ENCODE data around the gene KCNAB2. TPM values are rescaled to one million over a fixed set of nuclear protein-coding genes. Genes with fewer than 3 reads are reported as not detected.

The KCNAB2 gene
- polyA plus RNA-seq (ENCODE audit: insufficient read length), result 3.5 TPM
- long read RNA-seq, donor 1, partial matches to known transcripts, result 0 of 1 reads
- long read RNA-seq, donor 1, other reads (novel, unspliced or antisense), result 0 of 1 reads
- long read RNA-seq, donor 2, full-length matches to known transcripts, result 3 of 3 reads
- long read RNA-seq, donor 2, partial matches to known transcripts, result 0 of 3 reads
- long read RNA-seq, donor 2, other reads (novel, unspliced or antisense), result 0 of 3 reads
- long read RNA-seq, donor 3, full-length matches to known transcripts, result 2 of 2 reads
- long read RNA-seq, donor 3, partial matches to known transcripts, result 0 of 2 reads
- long read RNA-seq, donor 3, other reads (novel, unspliced or antisense), result 0 of 2 reads
- long read RNA-seq, donor 4, result 0 reads
- long read RNA-seq, donor 5, result 0 reads
- long read RNA-seq, donor 6, partial matches to known transcripts, result 0 of 1 reads
- long read RNA-seq, donor 6, other reads (novel, unspliced or antisense), result 0 of 1 reads
- long read RNA-seq, donor 7, full-length matches to known transcripts, result 2 of 2 reads
- long read RNA-seq, donor 7, partial matches to known transcripts, result 0 of 2 reads
- long read RNA-seq, donor 7, other reads (novel, unspliced or antisense), result 0 of 2 reads
- long read RNA-seq, donor 8, result 0 reads

GRCh38 chr1:6045561-6045960 lies at the start of gene KCNAB2:
KCNAB2 (plus strand) TSS chr1:6045888; CDS start chr1:6051537, 5,649 bp downstream.
- DNase-seq, result no peak

- DNase-seq, result no peak
These were observed 48.9 kb upstream of the KCNAB2 start for GRCh38 chr1:5996641-5997270.

- DNase-seq, result no peak
These were observed 48.4 kb upstream of the KCNAB2 start for GRCh38 chr1:5997316-5997715.

DNA sequence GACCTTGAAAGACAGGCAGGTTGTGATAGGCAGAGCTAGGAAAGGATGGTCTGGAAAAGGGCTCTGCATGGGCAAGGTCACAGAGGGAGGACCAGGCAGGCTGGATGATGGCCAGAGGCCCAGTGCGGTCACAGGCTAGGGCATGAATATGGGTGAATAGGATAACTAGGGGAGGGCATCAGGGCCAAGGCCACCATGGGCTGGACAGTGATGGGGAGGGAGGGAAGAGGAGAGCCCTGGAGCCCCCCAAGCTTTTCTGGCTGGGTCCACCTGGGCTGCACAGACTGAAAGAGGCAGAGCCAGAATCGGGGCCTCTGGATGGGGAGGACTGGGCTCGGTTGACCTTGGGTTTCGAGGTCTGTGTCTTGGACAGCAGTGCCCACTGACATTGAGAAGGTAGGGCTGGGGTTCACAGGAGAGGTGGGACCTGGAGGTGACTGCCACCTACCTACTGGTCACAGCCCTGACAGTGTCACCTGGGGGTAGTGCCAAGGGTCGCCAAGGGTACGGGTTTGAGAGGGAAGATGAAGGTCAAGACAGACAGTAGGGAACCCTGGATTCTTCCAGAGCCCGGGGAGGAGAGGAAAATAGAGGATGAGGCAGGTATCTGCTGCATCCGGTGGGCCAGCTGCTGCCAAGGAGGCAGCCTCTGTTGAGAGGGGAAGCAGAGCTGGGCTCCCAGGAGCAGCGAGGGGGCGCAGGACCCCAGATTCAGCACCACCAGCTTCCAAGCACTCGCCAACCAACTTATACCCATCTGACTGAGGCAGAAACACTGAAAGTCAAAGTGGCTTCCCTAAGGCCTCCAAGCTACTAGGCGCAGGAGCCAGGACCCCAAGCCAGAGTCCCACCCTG lies 47.4 kb upstream of the KCNAB2 start:
- DNase-seq, result no peak

DNA sequence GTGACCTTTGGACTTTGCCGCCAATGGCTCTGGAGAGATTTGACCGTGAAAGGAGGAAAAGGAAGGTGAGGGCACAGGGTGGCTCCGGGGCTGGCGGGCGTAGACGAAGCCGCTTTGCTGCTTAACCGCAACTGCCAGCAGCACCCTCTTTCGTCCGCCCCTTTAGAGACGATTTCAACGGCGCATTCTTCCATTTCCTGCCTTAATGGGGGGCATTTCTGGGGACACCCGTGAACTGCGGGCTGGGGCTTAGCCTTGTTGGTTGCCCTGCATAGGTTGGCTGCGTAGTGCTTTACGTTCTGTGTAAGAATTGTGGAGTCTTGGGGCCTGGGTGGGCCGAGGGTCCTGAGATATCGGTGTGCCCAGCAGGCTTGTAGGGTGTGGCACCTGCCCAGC lies 46.8 kb upstream of the KCNAB2 start:
- DNase-seq, result no peak

GRCh38 chr1:5999711-6000443 lies 45.8 kb upstream of the KCNAB2 start:
- no peak for DNase-seq

GRCh38 chr1:6000444-6001288 lies 45.0 kb upstream of the KCNAB2 start:
- DNase-seq, result no peak

- DNase-seq, result no peak
These were observed 43.6 kb upstream of the KCNAB2 start for GRCh38 chr1:6001992-6002576.

DNA sequence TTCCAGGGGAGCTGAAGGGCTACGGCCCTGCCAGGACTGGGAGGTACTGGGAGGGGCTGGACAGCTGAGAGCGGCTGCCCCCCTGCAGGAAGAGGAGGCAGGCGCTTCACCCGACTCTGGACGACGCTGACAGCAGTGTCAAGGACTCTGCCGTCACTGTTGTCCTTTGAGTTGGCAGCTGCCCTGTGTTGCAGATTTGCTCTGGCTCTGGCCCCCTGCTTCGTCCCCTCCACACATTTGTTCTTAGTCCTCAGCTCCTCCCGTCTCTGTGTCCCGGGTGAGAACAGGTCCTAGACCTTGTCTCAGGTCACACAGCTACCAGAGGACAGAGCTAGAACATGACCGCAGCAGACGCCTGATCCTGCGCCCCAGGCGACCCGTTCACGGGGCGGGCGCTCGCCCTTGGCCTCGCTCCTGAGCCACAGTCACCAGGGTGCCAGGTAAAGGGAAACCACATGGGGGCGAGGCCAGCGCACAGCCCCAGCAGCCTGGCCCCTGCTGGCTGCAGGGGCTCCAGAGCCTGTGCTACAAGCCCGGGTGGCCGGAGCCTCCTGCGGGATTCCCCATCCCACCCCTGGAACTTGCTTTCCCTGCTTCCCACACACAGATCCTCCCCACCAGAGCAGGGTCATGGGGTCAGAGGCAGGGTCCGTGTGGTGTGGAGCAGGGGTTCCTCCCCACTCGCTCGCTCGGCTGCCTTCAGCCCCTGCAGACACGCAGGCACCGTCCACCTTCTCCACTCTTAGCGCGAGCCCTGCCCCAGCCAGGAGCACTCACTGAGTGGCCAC lies 42.8 kb upstream of the KCNAB2 start:
- no peak for DNase-seq

DNA sequence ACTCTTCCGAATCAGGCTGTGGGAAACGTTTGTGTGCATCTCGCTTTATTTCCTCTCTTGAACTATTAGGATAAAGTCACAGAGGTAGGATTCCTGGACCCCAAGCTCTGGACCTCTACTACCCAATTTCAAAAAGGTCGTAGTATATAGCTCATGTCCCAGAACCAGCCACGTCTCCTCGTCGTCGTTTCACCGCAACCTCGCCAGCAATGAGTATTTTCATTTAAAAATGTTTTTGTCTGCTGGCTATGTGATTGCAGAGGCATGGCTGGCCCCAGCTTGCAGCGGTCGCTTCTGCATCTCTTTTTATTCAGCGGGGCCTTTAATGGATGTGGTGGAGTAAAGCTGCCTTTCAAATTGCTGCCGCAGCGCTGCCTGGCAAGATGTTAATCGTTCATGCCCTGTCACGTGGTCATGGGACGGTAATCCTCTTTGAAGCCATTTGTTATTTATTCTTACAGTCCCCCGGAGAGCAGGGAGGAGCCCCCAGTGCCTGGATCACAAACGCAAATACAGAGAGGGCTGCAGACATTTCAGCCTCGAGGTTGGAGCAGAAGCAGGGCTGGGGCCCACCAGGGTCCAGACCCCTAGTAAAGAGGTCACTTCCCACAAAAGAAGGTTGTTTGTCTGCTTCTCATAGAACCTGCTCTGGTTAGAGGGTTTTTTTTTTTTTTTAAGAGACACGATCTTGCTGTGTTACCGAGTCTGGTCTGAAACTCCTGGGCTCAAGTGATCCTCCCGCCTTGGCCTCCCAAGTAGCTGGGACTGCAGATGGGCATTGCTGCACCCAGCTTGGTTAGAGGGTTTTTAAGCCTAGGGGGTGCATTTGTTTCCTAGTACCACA lies 41.9 kb upstream of the KCNAB2 start:
- DNase-seq, result no peak

- no peak for DNase-seq
These were observed 41.1 kb upstream of the KCNAB2 start for GRCh38 chr1:6004412-6005123.

DNA sequence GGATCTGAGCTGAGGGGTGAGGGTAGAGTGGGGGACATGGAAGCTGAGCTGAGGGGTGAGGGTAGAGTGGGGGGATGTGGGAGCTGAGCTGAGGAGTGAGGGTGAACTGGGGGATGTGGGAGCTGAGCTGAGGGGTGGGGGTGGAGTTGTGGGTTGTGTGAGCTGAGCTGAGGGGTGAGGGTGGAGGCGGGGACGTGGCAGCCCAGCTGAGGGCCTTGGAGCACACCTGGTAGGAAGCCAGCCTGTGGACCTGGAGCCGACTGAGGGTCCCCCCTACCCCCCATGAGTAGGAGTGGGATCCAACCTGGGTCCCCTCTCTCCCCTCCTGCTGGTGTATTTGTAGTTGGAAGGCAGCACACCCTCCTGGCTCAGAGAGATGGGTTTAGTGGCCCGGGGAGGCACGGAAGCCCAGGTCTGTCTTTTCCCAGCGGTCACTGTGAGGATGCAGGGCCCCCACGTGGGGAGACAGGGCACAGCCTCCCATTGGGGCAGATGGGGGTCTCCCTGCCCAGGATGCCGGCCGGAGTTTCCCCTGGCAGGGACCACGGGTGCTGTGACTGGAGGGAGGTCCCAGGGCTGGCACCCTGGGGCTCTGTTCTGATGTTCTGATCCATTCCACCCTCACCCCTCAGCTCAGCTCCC lies 40.3 kb upstream of the KCNAB2 start:
- DNase-seq, result no peak

DNA sequence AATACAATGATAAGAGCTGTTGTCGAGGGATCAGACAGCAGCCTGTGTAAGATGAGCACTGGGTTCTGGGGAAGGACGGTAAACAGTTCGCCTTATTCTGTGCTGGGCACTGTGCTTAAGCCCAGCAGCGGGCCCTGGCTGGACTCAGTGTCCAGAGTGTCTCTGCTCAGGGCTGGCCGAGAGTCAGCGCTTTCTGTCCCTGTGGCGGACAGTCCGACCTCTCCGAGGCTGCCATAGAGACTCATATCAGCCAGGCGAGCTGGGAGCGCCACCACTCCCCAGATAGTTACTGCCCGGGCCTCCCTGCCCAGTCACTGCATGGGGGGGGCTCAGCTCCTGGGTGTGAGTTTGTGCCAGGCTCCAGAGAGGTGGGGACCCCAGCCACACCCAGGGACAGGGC lies 38.8 kb upstream of the KCNAB2 start:
- no peak for DNase-seq

DNA sequence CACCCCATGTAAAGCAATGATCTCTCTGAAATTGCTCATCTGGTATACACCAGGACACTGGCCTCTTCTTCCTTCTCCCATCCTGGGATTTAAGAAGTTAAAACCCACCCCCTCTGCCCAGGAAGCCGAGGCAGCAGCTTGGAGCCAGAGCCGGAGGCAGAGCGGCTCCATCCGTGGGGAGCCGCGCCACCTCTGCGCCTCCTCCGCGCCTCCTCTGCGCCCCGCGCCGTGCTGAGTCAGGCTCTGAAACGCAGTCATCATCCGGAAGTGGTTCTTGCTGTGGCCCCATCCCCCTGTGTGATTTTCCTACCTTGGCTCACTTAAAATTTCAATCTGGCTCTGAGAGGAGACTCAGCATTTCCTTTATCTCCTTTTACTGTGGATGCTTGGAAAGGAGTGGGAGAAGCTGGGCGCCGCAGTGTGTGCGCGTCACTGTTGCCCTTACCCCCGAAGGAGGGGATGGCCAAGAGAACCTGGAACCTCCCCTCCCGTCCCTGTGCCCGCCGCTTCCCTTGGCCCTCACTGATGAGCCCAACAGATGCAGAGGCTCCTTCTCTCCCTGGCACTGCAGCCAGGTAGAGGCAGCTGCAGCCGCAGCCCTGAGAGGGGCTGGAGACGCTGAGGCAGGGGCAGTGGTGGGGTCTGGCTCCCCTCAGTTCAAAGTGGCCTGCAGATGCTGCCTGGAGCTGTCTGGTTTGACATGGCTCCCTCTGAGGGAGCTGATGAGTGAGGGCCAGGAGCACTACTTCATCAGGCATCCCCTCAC lies 38.2 kb upstream of the KCNAB2 start:
- no peak for DNase-seq

- no peak for DNase-seq
These were observed 37.6 kb upstream of the KCNAB2 start for GRCh38 chr1:6008084-6008415.

DNA sequence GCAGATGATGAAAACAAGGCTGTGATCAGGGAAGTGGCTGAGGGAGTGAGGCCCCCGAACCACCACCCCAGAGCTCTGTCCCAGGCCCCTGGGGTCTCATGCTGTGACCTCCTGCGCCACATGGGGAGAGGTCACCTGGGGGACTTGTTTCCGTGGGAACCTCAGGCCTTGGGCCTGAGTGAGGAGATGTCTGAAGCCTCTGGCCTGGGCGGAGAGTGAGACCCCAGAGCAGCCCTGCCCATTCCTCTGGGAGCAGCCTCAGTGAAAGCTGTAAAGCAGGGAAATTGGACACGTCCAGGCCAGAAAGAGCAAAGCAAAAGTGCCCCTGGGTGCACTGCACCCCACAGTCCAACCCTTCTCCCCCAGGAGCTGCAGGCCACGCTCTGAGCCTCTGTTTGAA lies 37.0 kb upstream of the KCNAB2 start:
- DNase-seq, result no peak
